WTC11 (cell line): ENCODE data around the gene ZNF775. TPM values are rescaled to one million over a fixed set of nuclear protein-coding genes. Genes with fewer than 3 reads are reported as not detected.

Experiments used
- ATAC-seq: fragments of 200-7000 bp; cut with Tn5 transposase; 2 replicates; pipeline ENCODE4 v1.10.0; 2021; ENCODE audit warnings: mild to moderate bottlenecking, moderate library complexity
- CTCF ChIA-PET: fragments of 300-600 bp; sonication (Branson Sonifier 250); formaldehyde crosslinking; loops from one replicate; lab custom pipeline; 2021; ENCODE audit warnings: antibody characterized with exemption; lab: Charles Lee
- POLR2A ChIA-PET: fragments of 350-600 bp; sonication (Branson Sonifier 250); formaldehyde crosslinking; loops from one replicate; lab custom pipeline; 2021; ENCODE audit warnings: antibody characterized with exemption; lab: Charles Lee
- DNase-seq: peaks from one replicate; pipeline ENCODE4 v3.0.0; 2021; ENCODE audit warnings: low spot score
- H3K27ac Mint-ChIP-seq: 2 replicates; pipeline ENCODE4 v1.8.0; 2021; ENCODE audit warnings: mixed read lengths
- H3K27me3 Mint-ChIP-seq: 2 replicates; pipeline ENCODE4 v1.8.0; 2021; ENCODE audit warnings: low read depth, mild to moderate bottlenecking, moderate library complexity, mixed read lengths
- H3K36me3 Mint-ChIP-seq: 2 replicates; pipeline ENCODE4 v1.8.0; 2021; ENCODE audit warnings: mixed read lengths
- H3K4me1 Mint-ChIP-seq: 2 replicates; pipeline ENCODE4 v1.8.0; 2022; ENCODE audit warnings: mixed read lengths
- H3K4me3 Mint-ChIP-seq: 2 replicates; pipeline ENCODE4 v1.8.0; 2021; ENCODE audit warnings: mild to moderate bottlenecking, moderate library complexity, mixed read lengths
- H3K9me3 Mint-ChIP-seq: 2 replicates; pipeline ENCODE4 v1.8.0; 2021; ENCODE audit warnings: mixed read lengths
- CREB1 ChIP-seq: sonication (generic); formaldehyde crosslinking; IDR thresholded peaks from 2 replicates; pipeline ENCODE4 v1.8.0; 2023; ENCODE audit warnings: mild to moderate bottlenecking, missing genetic modification reagents
- CREM ChIP-seq: sonication (generic); formaldehyde crosslinking; IDR thresholded peaks from 2 replicates; pipeline ENCODE4 v1.8.1; 2022; ENCODE audit warnings: mild to moderate bottlenecking, missing genetic modification reagents, moderate library complexity
- KAT7 ChIP-seq: sonication (generic); formaldehyde crosslinking; IDR thresholded peaks from 2 replicates; pipeline ENCODE4 v1.8.1; 2023; ENCODE audit warnings: missing genetic modification reagents, mild to moderate bottlenecking, borderline replicate concordance
- MYBL2 ChIP-seq: sonication (generic); formaldehyde crosslinking; IDR thresholded peaks from 2 replicates; pipeline ENCODE4 v1.8.1; 2023; ENCODE audit warnings: mild to moderate bottlenecking, moderate library complexity, missing genetic modification reagents
- NFATC4 ChIP-seq: fragments of 250-450 bp; sonication (Bioruptor Pico); IDR thresholded peaks from 2 replicates; pipeline ENCODE4 v1.9.0; 2021; ENCODE audit warnings: mild to moderate bottlenecking
- NFE2L1 ChIP-seq: sonication (generic); formaldehyde crosslinking; IDR thresholded peaks from 2 replicates; pipeline ENCODE4 v1.8.1; 2023; ENCODE audit warnings: missing genetic modification reagents
- NR2C2 ChIP-seq: sonication (generic); formaldehyde crosslinking; IDR thresholded peaks from 2 replicates; pipeline ENCODE4 v1.8.0; 2022; ENCODE audit warnings: mild to moderate bottlenecking, missing genetic modification reagents
- NR3C1 ChIP-seq: sonication (generic); formaldehyde crosslinking; conservative IDR thresholded peaks from 2 replicates; pipeline ENCODE4 v1.8.1; 2023; ENCODE audit warnings: low read depth, mild to moderate bottlenecking, missing genetic modification reagents
- OVOL2 ChIP-seq: fragments of 250-450 bp; sonication (Bioruptor Pico); IDR thresholded peaks from 2 replicates; pipeline ENCODE4 v1.9.0; 2021; ENCODE audit warnings: mild to moderate bottlenecking, borderline replicate concordance
- SMAD4 ChIP-seq: sonication (generic); formaldehyde crosslinking; IDR thresholded peaks from 2 replicates; pipeline ENCODE4 v1.8.0; 2022; ENCODE audit warnings: mild to moderate bottlenecking, missing genetic modification reagents
- TEAD1 ChIP-seq: sonication (generic); formaldehyde crosslinking; IDR thresholded peaks from 2 replicates; pipeline ENCODE4 v1.8.0; 2022; ENCODE audit warnings: mild to moderate bottlenecking, missing genetic modification reagents
- ZNF138 ChIP-seq: sonication (generic); formaldehyde crosslinking; conservative IDR thresholded peaks from 2 replicates; pipeline ENCODE4 v1.8.1; 2022; ENCODE audit warnings: mild to moderate bottlenecking, moderate library complexity, missing genetic modification reagents
- ZNF263 ChIP-seq: sonication (generic); formaldehyde crosslinking; IDR thresholded peaks from 2 replicates; pipeline ENCODE4 v1.8.1; 2022; ENCODE audit warnings: low read depth, mild to moderate bottlenecking, moderate library complexity, missing genetic modification reagents
- ZNF396 ChIP-seq: fragments of 250-450 bp; sonication (Bioruptor Pico); IDR thresholded peaks from 2 replicates; pipeline ENCODE4 v1.8.0; 2021; ENCODE audit warnings: mild to moderate bottlenecking, moderate library complexity, borderline replicate concordance
- total RNA-seq: library from RNA; stranded (reverse); gene quantifications from 3 replicates; pipeline ENCODE4 v1.2.3, GENCODE V29; 2021
- TF ChIP-seq, protein P1 (sequence below): sonication (generic); formaldehyde crosslinking; IDR thresholded peaks from 2 replicates; pipeline ENCODE4 v1.8.1; 2022; ENCODE audit warnings: mild to moderate bottlenecking, moderate library complexity, missing genetic modification reagents
- TF ChIP-seq, protein P2 (sequence below): sonication (generic); formaldehyde crosslinking; conservative IDR thresholded peaks from 2 replicates; pipeline ENCODE4 v1.8.1; 2023; ENCODE audit warnings: mild to moderate bottlenecking, low read depth, missing genetic modification reagents, moderate library complexity
- TF ChIP-seq, protein P3 (sequence below): sonication (generic); formaldehyde crosslinking; conservative IDR thresholded peaks from 2 replicates; pipeline ENCODE4 v1.8.1; 2022; ENCODE audit warnings: mild to moderate bottlenecking, missing genetic modification reagents
- TF ChIP-seq, protein P4 (sequence below): fragments of 250-450 bp; sonication (Bioruptor Pico); IDR thresholded peaks from 2 replicates; pipeline ENCODE4 v1.9.0; 2021; ENCODE audit warnings: mild to moderate bottlenecking
- TF ChIP-seq, protein P5 (sequence below): sonication (generic); formaldehyde crosslinking; IDR thresholded peaks from 2 replicates; pipeline ENCODE4 v1.8.0; 2023; ENCODE audit warnings: mild to moderate bottlenecking, missing genetic modification reagents
- TF ChIP-seq, protein P6 (sequence below): sonication (generic); formaldehyde crosslinking; IDR thresholded peaks from 2 replicates; pipeline ENCODE4 v1.8.1; 2022; ENCODE audit warnings: low read depth, missing genetic modification reagents, borderline replicate concordance
- TF ChIP-seq, protein P7 (sequence below): fragments of 250-450 bp; sonication (Bioruptor Pico); IDR thresholded peaks from 2 replicates; pipeline ENCODE4 v1.8.0; 2021; ENCODE audit warnings: mild to moderate bottlenecking
- TF ChIP-seq, protein P8 (sequence below): sonication (generic); formaldehyde crosslinking; IDR thresholded peaks from 2 replicates; pipeline ENCODE4 v1.8.1; 2023; ENCODE audit warnings: mild to moderate bottlenecking, missing genetic modification reagents

The ZNF775 gene
- total RNA-seq, 1 experiment from 2014 or later = 25.4 TPM

DNA sequence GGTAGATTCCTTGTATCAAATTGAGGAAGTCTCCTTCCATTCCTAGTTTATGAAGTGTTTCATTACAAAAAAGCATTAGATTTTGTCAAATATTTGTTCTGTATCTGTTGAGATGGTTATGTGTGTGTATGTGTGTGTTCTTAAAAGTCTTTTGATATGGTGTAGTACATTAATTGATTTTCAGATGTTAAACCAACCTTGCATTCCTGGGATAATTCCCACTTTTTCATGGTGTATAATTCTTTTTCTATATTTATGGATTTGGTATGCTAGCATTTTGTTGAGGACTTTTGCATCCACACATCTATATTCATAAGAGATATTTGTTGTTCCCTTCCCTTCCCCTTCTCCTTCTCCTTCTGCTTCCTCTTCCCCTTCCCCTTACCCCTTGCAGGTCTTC lies 62.4 kb downstream of the ZNF775 start:
- Mint-ChIP-seq H3K27ac (no peak overlapping the region), H3K4me1 (no peaks in the 10 kb centered on the region), H3K9me3 (peaks cover 12% of the 10 kb centered on the region), H3K4me3 (no peak overlapping the region), H3K36me3 (peaks cover 3% of the 10 kb centered on the region; the same call in 1 of the 2 replicates), H3K27me3 (peaks cover 17% of the 10 kb centered on the region)
- TF ChIP-seq, protein P1, sequence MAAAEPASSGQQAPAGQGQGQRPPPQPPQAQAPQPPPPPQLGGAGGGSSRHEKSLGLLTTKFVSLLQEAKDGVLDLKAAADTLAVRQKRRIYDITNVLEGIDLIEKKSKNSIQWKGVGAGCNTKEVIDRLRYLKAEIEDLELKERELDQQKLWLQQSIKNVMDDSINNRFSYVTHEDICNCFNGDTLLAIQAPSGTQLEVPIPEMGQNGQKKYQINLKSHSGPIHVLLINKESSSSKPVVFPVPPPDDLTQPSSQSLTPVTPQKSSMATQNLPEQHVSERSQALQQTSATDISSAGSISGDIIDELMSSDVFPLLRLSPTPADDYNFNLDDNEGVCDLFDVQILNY = no peak
- TF ChIP-seq, protein P2, sequence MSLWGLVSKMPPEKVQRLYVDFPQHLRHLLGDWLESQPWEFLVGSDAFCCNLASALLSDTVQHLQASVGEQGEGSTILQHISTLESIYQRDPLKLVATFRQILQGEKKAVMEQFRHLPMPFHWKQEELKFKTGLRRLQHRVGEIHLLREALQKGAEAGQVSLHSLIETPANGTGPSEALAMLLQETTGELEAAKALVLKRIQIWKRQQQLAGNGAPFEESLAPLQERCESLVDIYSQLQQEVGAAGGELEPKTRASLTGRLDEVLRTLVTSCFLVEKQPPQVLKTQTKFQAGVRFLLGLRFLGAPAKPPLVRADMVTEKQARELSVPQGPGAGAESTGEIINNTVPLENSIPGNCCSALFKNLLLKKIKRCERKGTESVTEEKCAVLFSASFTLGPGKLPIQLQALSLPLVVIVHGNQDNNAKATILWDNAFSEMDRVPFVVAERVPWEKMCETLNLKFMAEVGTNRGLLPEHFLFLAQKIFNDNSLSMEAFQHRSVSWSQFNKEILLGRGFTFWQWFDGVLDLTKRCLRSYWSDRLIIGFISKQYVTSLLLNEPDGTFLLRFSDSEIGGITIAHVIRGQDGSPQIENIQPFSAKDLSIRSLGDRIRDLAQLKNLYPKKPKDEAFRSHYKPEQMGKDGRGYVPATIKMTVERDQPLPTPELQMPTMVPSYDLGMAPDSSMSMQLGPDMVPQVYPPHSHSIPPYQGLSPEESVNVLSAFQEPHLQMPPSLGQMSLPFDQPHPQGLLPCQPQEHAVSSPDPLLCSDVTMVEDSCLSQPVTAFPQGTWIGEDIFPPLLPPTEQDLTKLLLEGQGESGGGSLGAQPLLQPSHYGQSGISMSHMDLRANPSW = no peak
- TF ChIP-seq ZNF138 (CRISPR knock-in tag) (no peak), OVOL2 (CRISPR knock-in tag) (no peak), MYBL2 (no peak), NR3C1 (CRISPR knock-in tag) (no peak), NFATC4 (CRISPR knock-in tag) (no peak), CREB1 (CRISPR knock-in tag) (no peak), KAT7 (CRISPR knock-in tag) (no peak), TEAD1 (no peak), ZNF396 (CRISPR knock-in tag) (no peak)
- TF ChIP-seq, protein P3, sequence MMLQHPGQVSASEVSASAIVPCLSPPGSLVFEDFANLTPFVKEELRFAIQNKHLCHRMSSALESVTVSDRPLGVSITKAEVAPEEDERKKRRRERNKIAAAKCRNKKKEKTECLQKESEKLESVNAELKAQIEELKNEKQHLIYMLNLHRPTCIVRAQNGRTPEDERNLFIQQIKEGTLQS = no peak
- TF ChIP-seq, protein P4, sequence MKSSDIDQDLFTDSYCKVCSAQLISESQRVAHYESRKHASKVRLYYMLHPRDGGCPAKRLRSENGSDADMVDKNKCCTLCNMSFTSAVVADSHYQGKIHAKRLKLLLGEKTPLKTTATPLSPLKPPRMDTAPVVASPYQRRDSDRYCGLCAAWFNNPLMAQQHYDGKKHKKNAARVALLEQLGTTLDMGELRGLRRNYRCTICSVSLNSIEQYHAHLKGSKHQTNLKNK (CRISPR knock-in tag) = no peak
- CTCF ChIA-PET = no interaction called here
- no peak for DNase-seq
- POLR2A ChIA-PET = no interaction called here
- ATAC-seq = no peak

DNA sequence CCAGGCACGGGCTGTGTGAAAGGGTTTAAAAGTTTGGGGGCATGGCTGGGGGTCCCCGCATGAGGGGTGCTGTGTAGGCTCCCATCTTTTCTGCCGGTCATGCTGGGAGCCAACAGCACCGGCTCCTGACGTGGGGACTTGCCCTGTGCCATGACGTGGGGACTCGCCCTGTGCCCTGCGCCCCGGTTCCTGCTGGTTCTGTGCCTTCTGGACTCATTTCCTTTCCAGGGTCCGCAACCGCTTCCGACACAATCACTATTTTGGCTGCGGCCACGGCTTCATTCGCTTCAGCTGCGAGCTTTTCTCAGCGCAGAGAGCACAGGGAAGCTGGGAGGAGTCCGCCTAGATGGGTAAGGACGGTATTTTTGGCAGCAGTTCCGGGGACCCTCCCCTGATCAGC lies 63.7 kb downstream of the ZNF775 start:
- CTCF ChIA-PET = interaction anchor here (1.4 kb wide), 1 partner anchor 311 kb away, joined by 3 read pairs; no protein-coding TSS in a partner anchor
- Mint-ChIP-seq H3K4me3 (no peak overlapping the region), H3K27me3 (peaks cover 17% of the 10 kb centered on the region), H3K4me1 (no peaks in the 10 kb centered on the region), H3K9me3 (peaks cover 12% of the 10 kb centered on the region), H3K27ac (no peak overlapping the region), H3K36me3 (peaks cover 3% of the 10 kb centered on the region; the same call in 1 of the 2 replicates)
- DNase-seq (no peak), ATAC-seq (no peak)
- POLR2A ChIA-PET = no interaction called here
- TF ChIP-seq, protein P5, sequence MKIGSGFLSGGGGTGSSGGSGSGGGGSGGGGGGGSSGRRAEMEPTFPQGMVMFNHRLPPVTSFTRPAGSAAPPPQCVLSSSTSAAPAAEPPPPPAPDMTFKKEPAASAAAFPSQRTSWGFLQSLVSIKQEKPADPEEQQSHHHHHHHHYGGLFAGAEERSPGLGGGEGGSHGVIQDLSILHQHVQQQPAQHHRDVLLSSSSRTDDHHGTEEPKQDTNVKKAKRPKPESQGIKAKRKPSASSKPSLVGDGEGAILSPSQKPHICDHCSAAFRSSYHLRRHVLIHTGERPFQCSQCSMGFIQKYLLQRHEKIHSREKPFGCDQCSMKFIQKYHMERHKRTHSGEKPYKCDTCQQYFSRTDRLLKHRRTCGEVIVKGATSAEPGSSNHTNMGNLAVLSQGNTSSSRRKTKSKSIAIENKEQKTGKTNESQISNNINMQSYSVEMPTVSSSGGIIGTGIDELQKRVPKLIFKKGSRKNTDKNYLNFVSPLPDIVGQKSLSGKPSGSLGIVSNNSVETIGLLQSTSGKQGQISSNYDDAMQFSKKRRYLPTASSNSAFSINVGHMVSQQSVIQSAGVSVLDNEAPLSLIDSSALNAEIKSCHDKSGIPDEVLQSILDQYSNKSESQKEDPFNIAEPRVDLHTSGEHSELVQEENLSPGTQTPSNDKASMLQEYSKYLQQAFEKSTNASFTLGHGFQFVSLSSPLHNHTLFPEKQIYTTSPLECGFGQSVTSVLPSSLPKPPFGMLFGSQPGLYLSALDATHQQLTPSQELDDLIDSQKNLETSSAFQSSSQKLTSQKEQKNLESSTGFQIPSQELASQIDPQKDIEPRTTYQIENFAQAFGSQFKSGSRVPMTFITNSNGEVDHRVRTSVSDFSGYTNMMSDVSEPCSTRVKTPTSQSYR (CRISPR knock-in tag) = no peak
- TF ChIP-seq SMAD4 (no peak), NFE2L1 (CRISPR knock-in tag) (no peak), NR2C2 (CRISPR knock-in tag) (no peak), ZNF263 (CRISPR knock-in tag) (no peak), CREM (CRISPR knock-in tag) (no peak)
- TF ChIP-seq, protein P6, sequence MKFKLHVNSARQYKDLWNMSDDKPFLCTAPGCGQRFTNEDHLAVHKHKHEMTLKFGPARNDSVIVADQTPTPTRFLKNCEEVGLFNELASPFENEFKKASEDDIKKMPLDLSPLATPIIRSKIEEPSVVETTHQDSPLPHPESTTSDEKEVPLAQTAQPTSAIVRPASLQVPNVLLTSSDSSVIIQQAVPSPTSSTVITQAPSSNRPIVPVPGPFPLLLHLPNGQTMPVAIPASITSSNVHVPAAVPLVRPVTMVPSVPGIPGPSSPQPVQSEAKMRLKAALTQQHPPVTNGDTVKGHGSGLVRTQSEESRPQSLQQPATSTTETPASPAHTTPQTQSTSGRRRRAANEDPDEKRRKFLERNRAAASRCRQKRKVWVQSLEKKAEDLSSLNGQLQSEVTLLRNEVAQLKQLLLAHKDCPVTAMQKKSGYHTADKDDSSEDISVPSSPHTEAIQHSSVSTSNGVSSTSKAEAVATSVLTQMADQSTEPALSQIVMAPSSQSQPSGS = no peak
- TF ChIP-seq, protein P7, sequence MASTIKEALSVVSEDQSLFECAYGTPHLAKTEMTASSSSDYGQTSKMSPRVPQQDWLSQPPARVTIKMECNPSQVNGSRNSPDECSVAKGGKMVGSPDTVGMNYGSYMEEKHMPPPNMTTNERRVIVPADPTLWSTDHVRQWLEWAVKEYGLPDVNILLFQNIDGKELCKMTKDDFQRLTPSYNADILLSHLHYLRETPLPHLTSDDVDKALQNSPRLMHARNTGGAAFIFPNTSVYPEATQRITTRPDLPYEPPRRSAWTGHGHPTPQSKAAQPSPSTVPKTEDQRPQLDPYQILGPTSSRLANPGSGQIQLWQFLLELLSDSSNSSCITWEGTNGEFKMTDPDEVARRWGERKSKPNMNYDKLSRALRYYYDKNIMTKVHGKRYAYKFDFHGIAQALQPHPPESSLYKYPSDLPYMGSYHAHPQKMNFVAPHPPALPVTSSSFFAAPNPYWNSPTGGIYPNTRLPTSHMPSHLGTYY = no peak
- TF ChIP-seq, protein P8, sequence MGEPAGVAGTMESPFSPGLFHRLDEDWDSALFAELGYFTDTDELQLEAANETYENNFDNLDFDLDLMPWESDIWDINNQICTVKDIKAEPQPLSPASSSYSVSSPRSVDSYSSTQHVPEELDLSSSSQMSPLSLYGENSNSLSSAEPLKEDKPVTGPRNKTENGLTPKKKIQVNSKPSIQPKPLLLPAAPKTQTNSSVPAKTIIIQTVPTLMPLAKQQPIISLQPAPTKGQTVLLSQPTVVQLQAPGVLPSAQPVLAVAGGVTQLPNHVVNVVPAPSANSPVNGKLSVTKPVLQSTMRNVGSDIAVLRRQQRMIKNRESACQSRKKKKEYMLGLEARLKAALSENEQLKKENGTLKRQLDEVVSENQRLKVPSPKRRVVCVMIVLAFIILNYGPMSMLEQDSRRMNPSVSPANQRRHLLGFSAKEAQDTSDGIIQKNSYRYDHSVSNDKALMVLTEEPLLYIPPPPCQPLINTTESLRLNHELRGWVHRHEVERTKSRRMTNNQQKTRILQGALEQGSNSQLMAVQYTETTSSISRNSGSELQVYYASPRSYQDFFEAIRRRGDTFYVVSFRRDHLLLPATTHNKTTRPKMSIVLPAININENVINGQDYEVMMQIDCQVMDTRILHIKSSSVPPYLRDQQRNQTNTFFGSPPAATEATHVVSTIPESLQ (CRISPR knock-in tag) = no peak
